IPS-11a (cell line): ENCODE data around the gene ATXN1.
"Not testable (repeated sequence)": the region's sequence is repeated elsewhere in the genome, so short reads cannot be mapped to it uniquely, and the experiment has no call there.

Experiments
- H3K4me3 ChIP-seq: one replicate; pipeline ENCODE4 v1.5.1; 2013; ENCODE audit warnings: low read depth, low read length, control low read depth

The ATXN1 gene

DNA sequence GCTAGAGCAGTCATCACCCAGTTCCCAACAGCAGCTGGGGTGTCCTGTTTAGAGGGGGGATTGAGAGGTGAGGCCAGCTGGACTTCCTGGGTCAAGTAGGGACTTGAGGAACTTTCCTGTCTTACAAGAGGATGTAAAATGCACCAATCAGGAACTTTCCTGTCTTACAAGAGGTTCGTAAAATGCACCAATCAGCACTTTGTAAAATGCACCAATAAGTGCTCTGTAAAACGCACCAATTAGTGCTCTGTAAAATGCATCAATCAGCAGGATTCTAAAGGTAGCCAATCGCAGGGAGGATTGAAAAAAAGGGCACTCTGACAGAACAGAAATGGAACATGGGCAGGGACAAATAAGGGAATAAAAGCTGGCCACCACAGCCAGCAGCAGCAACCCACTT lies 297.2 kb downstream of the ATXN1 start:
- H3K4me3 ChIP-seq: no peak overlapping the region

- not testable (repeated sequence) for H3K4me3 ChIP-seq
Observed at GRCh38 chr6:16463246-16463645, 298.0 kb downstream of the ATXN1 start.

DNA sequence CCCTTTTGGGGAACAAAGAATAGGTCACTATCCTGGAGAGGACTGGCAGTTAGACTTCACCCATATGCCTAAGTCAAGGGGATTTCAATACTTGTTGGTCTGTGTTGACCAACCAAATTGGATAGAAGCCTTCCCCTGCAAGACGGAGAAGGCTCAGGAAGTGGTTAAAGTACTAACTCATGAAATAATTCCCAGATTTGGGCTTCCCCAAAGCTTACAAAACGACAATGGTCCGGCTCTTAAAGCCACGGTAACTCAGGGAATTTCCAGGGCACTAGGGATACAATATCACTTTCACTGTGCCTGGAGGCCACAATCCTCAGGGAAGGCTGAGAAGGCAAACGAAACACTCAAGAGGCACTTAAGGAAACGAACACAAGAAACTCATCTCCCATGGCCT lies 299.8 kb downstream of the ATXN1 start:
- H3K4me3 ChIP-seq: no peak overlapping the region

- H3K4me3 ChIP-seq: not testable (repeated sequence)
Observed at GRCh38 chr6:16459472-16459871, 301.8 kb downstream of the ATXN1 start.

- no peak overlapping the region for H3K4me3 ChIP-seq
Observed at GRCh38 chr6:16452348-16452747, 308.9 kb downstream of the ATXN1 start.

- H3K4me3 ChIP-seq: no peak overlapping the region
Observed at GRCh38 chr6:16450821-16451220, 310.4 kb downstream of the ATXN1 start.

- H3K4me3 ChIP-seq: no peak overlapping the region
Observed at GRCh38 chr6:16450285-16450684, 311.0 kb downstream of the ATXN1 start.

GRCh38 chr6:16446273-16446672 lies 315.0 kb downstream of the ATXN1 start:
- no peak overlapping the region for H3K4me3 ChIP-seq

- H3K4me3 ChIP-seq: no peak overlapping the region
Observed at GRCh38 chr6:16442031-16442430, 319.2 kb downstream of the ATXN1 start.

DNA sequence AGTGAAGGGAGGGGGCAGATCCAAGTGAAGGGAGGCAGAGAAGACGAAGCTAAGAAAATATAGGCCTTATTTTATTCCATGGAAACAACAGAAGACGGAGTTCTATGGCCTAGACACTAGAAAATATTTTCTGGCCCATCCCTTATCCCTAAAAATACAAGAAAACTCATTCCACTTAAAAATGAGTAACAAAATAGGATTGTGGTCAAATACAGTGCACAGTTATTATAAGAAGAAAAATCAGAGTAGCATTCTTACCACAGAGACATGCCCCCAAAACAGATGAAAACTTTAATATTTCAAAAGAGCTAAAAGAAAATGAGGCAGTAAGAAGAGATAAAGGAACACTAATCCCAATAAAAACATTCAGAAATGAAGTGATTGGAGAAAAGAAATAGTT lies 320.0 kb downstream of the ATXN1 start:
- H3K4me3 ChIP-seq: no peak overlapping the region

- no peak overlapping the region for H3K4me3 ChIP-seq
Observed at GRCh38 chr6:16440636-16441212, 320.5 kb downstream of the ATXN1 start.

GRCh38 chr6:16438718-16439591 lies 322.3 kb downstream of the ATXN1 start:
- no peak overlapping the region for H3K4me3 ChIP-seq

DNA sequence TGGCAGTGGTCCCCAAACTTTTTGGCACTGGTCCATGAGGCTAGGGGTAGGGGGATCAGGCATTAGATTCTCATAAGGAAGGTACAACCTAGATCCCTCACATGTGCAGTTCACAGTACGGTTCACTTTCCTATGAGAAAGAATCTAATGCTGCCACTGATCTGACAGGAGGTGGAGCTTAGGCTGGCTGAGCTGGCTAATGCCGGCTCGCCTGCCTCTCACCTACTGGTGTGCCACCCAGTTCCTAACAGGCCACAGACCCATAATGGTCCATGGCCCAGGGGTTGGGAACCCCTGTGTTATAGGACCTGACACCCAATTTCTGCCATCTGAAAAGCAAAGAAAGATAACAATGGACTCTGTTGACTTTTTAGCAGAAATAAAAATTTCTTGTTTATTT lies 323.3 kb downstream of the ATXN1 start:
- no peak overlapping the region for H3K4me3 ChIP-seq

DNA sequence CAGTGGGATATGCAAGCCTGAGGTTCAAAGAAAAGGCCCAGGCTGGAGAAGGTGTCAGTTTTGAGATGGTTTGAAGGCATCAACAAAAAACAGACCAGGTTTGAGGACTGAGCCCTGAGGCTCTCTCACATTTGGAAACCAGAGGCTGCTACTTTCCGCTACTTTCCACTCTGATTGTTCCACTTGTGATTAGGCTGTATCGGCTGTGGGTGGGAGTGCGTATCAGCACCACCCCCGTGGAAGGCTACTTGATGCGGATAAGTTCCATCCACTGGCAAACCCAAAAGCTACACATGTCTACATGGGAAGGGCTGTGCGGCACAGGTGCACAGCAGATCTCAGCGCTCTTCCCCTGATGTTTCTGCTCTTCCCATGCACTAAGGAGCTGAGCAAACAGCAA lies 324.2 kb downstream of the ATXN1 start:
- H3K4me3 ChIP-seq: no peak overlapping the region

DNA sequence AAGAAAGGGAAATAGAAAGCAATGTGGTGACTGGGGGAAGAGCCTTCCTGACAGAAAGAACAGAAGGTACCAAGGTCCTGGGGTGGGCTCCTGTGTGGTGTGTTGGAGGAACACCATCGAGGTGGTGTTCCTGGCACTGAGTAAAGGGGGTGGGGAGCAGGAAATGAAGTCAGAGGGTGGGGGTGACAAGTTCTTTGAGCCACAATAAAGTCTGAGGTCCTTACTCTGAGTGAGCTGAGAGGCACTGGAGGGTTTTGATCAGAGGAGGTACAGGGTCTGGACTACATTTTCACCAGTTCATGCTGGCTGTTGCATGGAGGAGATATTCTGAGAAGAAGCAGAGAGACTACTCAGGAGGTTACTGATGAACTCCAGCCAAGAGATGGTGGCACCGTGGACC lies 324.7 kb downstream of the ATXN1 start:
- H3K4me3 ChIP-seq: no peak overlapping the region

DNA sequence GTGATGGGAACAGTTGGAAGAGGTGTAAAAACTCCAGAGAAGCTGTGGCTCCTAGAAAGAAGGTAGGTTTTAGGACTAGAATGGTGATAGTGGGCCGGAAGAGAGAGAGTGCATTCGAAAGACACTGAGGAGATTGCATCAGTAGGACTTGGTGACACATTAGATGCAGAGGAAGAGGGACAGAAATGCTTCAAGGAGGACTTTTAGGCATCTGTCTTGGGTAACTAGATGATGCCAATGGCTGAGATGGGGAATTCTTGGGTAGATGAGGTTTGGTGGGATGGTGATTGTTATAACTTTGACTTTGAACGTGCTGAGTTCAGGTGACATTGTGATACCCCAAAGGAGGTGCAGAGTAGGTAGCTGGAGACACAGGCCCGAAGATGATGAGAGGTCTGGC lies 326.4 kb downstream of the ATXN1 start:
- no peak overlapping the region for H3K4me3 ChIP-seq

GRCh38 chr6:16433338-16433890 lies 327.8 kb downstream of the ATXN1 start:
- H3K4me3 ChIP-seq: no peak overlapping the region

DNA sequence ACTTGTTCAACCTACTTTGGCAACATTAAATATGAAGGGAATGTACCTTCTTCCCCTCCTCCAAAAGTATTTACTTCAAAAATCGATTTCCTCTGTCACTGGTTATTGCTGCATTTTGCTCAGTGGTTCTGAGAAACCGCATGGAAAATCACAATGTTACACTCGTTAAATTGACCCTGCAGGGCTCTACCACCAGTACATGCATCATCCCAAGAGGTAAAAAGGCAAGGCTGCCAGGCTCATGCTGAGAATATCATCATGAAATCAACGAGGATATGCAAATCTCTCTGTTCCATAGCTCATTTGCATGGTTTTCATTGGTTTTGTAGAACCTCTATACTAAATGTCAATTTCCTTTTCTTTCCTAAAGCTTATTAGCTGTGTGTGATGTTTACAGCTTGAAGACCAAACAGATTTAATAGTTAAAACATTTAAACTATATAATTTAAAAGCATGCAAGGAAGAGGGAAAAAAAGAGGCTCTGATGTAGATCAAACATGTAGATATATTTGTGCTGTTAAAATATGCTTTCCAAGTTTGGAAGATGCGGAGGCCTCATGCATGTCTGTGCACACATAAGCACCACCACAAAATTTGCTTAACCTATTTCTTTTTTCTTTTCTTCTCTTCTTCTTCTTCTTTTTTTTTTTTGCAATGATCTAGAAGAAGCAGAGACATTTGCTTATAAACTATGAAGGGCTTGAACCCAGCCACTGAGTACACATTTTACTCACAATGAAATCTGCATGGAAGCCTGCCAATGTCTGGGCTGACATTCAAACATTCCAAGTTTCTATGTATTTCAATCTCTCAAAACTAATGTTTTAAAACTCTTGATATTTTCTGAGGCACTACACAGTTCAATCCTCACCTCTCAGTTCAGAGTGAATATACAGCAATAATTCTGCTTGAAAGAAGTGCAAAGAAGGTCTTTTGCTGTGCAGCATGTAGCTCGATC lies 328.9 kb downstream of the ATXN1 start:
- no peak overlapping the region for H3K4me3 ChIP-seq

- H3K4me3 ChIP-seq: no peak overlapping the region
Observed at GRCh38 chr6:16431106-16431505, 330.2 kb downstream of the ATXN1 start.

- no peak overlapping the region for H3K4me3 ChIP-seq
Observed at GRCh38 chr6:16430391-16431089, 330.7 kb downstream of the ATXN1 start.

- no peak overlapping the region for H3K4me3 ChIP-seq
Observed at GRCh38 chr6:16429669-16430068, 331.6 kb downstream of the ATXN1 start.
